Measurements from ENCODE around the gene POLR1H. TPM values are rescaled to one million over a fixed set of nuclear protein-coding genes. Genes with fewer than 3 reads are reported as not detected.

Gene POLR1H
- total RNA-seq, 2 donors from 2014 or later = 33.2 to 38.4 TPM

DNA sequence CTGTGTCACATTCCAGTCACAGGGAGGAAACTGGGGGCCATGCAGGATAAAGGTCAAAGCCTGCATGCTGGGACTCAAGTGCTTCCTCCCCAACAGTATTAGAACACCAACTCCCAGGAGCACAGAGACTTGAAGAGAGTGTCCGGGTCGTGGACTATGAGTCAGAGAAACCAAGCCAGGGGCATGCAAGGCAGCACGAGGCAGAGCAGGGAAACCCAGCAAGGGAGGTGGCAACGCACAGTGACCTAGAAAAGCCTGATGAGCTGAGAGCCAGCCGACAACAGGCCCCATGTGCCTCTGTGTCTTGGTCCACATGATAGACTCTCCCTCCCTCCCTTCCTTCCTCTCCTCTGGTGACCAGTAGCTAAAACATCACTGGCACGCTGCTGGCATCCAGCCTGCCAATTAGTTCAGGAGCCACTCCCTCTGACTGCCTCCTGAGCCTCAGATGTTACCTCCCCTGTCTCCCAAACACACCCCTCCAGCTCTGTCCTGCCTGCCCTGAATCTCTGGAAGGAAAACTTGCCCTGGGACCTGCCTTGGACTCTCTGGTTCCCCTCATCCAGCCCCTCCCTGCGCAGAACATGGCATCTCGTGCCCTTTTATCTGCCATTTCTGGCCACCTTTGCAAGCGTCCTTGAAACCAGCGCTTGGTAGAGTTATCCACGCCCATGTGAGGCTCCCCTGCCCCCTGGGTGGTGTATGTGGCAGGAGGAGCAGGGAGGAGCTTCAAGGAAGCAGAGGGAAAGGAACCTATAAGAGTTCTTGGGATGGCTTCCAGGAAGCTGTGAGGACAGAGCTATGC is 30.7 kb downstream of the POLR1H start:
- no peaks in the 10 kb centered on the region for H3K9me3 ChIP-seq
- no peaks in the 10 kb centered on the region for H3K36me3 ChIP-seq
- intact Hi-C loops (cut with DNase I) = no loop called here
- TF ChIP-seq, protein P1, sequence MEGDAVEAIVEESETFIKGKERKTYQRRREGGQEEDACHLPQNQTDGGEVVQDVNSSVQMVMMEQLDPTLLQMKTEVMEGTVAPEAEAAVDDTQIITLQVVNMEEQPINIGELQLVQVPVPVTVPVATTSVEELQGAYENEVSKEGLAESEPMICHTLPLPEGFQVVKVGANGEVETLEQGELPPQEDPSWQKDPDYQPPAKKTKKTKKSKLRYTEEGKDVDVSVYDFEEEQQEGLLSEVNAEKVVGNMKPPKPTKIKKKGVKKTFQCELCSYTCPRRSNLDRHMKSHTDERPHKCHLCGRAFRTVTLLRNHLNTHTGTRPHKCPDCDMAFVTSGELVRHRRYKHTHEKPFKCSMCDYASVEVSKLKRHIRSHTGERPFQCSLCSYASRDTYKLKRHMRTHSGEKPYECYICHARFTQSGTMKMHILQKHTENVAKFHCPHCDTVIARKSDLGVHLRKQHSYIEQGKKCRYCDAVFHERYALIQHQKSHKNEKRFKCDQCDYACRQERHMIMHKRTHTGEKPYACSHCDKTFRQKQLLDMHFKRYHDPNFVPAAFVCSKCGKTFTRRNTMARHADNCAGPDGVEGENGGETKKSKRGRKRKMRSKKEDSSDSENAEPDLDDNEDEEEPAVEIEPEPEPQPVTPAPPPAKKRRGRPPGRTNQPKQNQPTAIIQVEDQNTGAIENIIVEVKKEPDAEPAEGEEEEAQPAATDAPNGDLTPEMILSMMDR (IDR thresholded peaks at IDR 0.05) = no peak
- DNase-seq = peak; percentile 86
- H3K9ac ChIP-seq (ENCODE audit: low read depth in 2 of 2, low read length in 2 of 2) = peak overlapping the region in 1 of 2 donors; percentile 38
- H3K4me1 ChIP-seq = no peaks in the 10 kb centered on the region
- H3K27ac ChIP-seq = peak overlapping the region; percentile 83
- H3K4me3 ChIP-seq = no peak overlapping the region
- H3K27me3 ChIP-seq = no peaks in the 10 kb centered on the region

DNA sequence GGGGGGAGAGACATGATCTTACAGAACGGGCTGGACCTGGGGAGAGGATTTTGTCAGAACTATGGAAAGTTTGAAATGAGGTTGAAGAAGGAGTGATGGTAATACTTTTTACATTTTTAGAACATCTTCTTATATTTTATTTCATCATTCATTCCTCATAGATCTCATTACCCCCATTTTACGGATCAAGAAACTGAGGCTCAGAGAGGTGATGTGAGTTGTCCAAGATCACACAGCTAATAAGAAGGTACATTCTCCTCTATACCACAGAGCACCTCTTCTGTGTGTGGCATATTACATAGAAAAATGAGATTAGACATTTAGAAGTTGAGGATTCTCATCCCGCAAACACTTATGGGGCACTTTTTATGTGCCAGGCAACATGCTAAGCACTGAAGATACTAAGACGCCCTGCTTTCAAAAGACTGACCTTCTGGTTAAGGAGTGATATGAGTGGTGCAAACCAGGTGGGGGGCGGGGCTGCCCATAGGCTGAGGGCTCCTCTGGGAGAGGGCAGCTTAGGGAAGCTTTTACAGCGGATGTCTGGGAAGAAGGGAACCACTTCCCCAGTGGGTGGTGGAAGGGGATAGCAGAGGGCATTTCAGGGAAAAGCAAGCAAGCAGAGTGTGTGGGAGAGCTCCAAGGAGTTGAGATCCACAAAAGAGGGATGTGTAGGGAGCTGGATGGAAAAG is 31.9 kb downstream of the POLR1H start:
- Histone ChIP-seq H3K36me3 (no peaks in the 10 kb centered on the region), H3K9ac (ENCODE audit: low read depth in 2 of 2, low read length in 2 of 2) (no peak overlapping the region), H3K4me1 (no peaks in the 10 kb centered on the region), H3K4me3 (no peak overlapping the region), H3K27me3 (no peaks in the 10 kb centered on the region), H3K9me3 (no peaks in the 10 kb centered on the region), H3K27ac (no peak overlapping the region)
- no peak for DNase-seq
- TF ChIP-seq, protein P1 (IDR thresholded peaks at IDR 0.05) = no peak
- intact Hi-C loops (cut with DNase I) = no loop called here

DNA sequence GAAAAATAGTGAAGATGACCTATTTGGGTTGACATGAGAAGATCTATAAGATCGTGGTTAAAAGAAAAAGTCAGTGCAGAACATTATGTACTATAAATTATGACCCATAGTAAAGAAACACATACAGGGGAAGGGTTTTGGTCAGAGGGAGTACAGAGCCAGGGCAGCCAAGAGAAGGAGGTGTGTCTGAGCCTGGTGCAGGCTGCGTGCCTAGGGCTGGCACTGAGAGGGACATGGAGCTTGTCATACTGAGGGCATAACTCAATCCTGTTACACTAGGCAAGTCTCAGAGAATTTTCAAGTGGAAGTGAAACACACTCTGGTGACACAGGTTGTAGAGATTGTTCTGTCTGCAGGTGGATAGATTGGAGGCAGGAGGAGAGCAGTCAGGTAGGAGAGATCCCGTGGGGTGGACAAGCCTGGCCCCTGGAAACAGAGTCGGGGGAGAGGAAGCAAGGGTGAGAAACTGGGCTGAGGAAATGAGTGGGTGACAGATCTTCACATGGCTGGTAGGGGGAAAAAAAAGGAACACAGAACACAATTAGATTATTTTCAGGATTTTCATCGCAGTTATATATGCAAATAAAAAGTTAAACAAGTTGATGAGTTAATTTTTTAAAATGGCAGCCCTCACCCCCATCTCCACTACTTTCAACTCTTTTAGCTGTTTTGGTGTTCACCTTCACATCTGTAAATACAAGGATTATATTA is 33.0 kb downstream of the POLR1H start:
- Histone ChIP-seq H3K27me3 (no peaks in the 10 kb centered on the region), H3K9ac (ENCODE audit: low read depth in 2 of 2, low read length in 2 of 2) (no peak overlapping the region), H3K9me3 (no peaks in the 10 kb centered on the region), H3K4me3 (no peak overlapping the region), H3K4me1 (peaks cover 7% of the 10 kb centered on the region), H3K27ac (no peak overlapping the region), H3K36me3 (no peaks in the 10 kb centered on the region)
- TF ChIP-seq, protein P1 (IDR thresholded peaks at IDR 0.05) = no peak
- no peak for DNase-seq
- intact Hi-C loops (cut with DNase I) = no loop called here

DNA sequence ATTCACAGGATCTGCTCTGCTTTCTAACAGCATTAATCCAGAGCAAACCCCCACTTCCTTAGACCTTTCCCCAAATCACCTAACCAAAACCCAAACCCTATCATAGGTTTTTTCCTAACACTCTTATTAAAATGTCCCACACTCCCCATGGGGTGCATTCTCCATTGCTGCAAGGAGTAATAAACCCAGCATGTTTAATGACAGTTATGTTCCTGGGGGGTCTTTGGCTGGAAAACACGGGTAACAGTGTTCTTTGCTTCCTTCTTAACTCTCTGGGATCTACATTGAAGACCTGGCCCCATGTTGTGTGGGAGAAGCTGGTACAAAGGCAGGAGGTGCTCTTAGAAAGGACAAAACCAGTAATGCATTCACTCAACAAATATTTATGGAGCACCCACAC is 35.8 kb downstream of the POLR1H start:
- no peaks in the 10 kb centered on the region for H3K9me3 ChIP-seq
- no peak overlapping the region for H3K4me3 ChIP-seq
- intact Hi-C loops (cut with DNase I) = no loop called here
- no peaks in the 10 kb centered on the region for H3K27me3 ChIP-seq
- TF ChIP-seq, protein P1 (IDR thresholded peaks at IDR 0.05) = no peak
- H3K27ac ChIP-seq = no peak overlapping the region
- H3K9ac ChIP-seq (ENCODE audit: low read depth in 2 of 2, low read length in 2 of 2) = no peak overlapping the region
- no peak for DNase-seq
- H3K4me1 ChIP-seq = peaks cover 7% of the 10 kb centered on the region
- H3K36me3 ChIP-seq = no peaks in the 10 kb centered on the region

DNA sequence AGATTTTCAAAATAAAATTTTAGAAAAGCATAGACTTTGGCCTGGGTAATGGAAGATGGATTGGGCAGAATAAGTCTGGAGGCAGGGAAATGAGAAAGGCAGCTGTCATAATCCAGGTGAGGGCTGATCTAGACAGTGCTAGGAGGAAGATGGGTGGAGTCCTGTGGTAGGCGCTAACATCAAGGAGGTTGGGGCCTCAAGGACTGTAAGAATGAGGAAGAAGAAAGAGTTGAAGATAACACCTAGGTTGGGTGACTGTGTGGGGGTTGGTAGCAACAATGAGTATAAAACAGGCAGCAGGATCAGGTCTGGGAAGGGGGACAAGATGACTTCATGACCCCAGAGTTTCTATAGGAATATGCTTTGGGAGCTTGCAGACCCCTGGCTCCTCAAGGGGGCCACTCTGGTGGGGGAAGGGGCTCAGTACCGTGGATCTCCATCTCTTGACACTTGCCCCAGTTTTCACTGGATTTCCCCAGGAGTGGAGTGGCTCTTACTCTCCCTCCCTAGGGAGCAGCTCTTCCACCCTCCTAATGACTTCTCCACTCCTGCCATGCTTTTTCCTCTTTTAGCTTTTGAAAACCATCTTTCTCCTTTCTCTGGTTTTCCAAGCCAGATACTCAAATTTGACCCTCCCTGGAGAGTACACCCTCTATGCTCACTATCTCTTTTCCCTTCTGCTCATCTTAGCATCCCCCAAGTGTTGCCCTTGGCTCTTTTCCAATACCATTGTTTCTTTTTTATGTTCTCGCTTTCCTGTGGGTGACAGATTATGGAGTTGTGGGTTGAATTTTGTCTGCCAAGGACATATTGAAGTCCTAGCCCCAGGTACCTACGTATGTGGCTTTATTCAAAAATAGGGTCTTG is 37.1 kb downstream of the POLR1H start:
- no peak overlapping the region for H3K9ac ChIP-seq (ENCODE audit: low read depth in 2 of 2, low read length in 2 of 2)
- peak; percentile 78 for DNase-seq
- no peak overlapping the region for H3K27ac ChIP-seq
- H3K36me3 ChIP-seq = no peaks in the 10 kb centered on the region
- TF ChIP-seq, protein P1 (IDR thresholded peaks at IDR 0.05) = no peak
- H3K27me3 ChIP-seq = no peaks in the 10 kb centered on the region
- no peak overlapping the region for H3K4me3 ChIP-seq
- no peaks in the 10 kb centered on the region for H3K9me3 ChIP-seq
- H3K4me1 ChIP-seq = peaks cover 12% of the 10 kb centered on the region
- intact Hi-C loops (cut with DNase I) = no loop called here
